Psoas muscle (tissue), 8 donors: Measurements from ENCODE around the gene ITSN1. TPM values are rescaled to one million over a fixed set of nuclear protein-coding genes. Genes with fewer than 3 reads are reported as not detected.
"Not testable (repeated sequence)": the region's sequence is repeated elsewhere in the genome, so short reads cannot be mapped to it uniquely, and the experiment has no call there.

Experiments used
- ATAC-seq, 4 donors: fragments of 200-7000 bp; cut with Tn5 transposase; one replicate each; pipeline ENCODE4 v1.9.1; 2020; ENCODE audit warnings: moderate library complexity in 3 of 4, mild to moderate bottlenecking in 2 of 4
- DNase-seq, 2 donors: peaks; one replicate each; pipeline ENCODE4 v3.0.0-alpha.2; 2020
- H3K27ac ChIP-seq: fragments of 200-600 bp; one replicate; pipeline ENCODE4 v1.8.0; 2022
- H3K27me3 ChIP-seq, 3 donors: fragments of 200-600 bp in 1 of 3; one replicate each; pipeline versions ENCODE4 v1.6.1 to v1.8.0; 2013 to 2022; ENCODE audit warnings: low read length in 2 of 3, mild to moderate bottlenecking in 2 of 3, moderate library complexity in 1 of 3; ENCODE audit not compliant: insufficient read depth in 3 of 3
- H3K36me3 ChIP-seq, 2 donors: fragments of 200-600 bp in 1 of 2; one replicate each; pipeline versions ENCODE4 v1.6.1 to v1.8.0; 2013 to 2022; ENCODE audit warnings: low read depth in 1 of 2, mild to moderate bottlenecking in 1 of 2, moderate library complexity in 1 of 2; ENCODE audit not compliant: insufficient read depth in 1 of 2
- H3K4me1 ChIP-seq: fragments of 200-600 bp; one replicate; pipeline ENCODE4 v1.8.0; 2022
- H3K4me3 ChIP-seq: fragments of 200-600 bp; one replicate; pipeline ENCODE4 v1.8.0; 2022; ENCODE audit warnings: mild to moderate bottlenecking
- H3K9me3 ChIP-seq: fragments of 200-600 bp; one replicate; pipeline ENCODE4 v1.8.0; 2022
- WGBS, 3 donors: extraction: QIAGEN DNeasy Blood & Tissue Kit; methylation state at CpG; one replicate each; pipeline versions ENCODE4 v1.1.6 to v1.1.7; 2013; 5-methylcytosine and 5-hydroxymethylcytosine counted together
- intact Hi-C, 2 donors: fragments of 100-400 bp; cut with DNase I; formaldehyde crosslinking; loops; one replicate each; pipeline versions ENCODE4 v1.11.0 to v1.14.2; 2022
- long read RNA-seq, 2 donors: library from polyadenylated mRNA; unstranded; transcript quantifications; one replicate each; pipeline ENCODE4 v2.0.0, GENCODE V29; 2021
- polyA plus RNA-seq, 3 donors: library from polyadenylated mRNA; stranded (reverse); fragments of 200-250 nt; gene quantifications; one replicate each; pipeline ENCODE4 v1.2.3, GENCODE V29; 2013
- total RNA-seq, 4 donors: library from RNA; stranded (reverse); fragmentation: NEBNext Ultra II Directional in 2 of 4; extraction: Animal tissue kit (Norgen Biotek cat#: 25700) in 2 of 4; gene quantifications; one replicate each; pipeline versions ENCODE4 v1.2.1 to v1.2.4, GENCODE V29; 2021 to 2023
- TF ChIP-seq, protein P1 (sequence below): fragments of 200-600 bp; IDR thresholded peaks from one replicate; pipeline ENCODE4 v1.8.0; 2022; ENCODE audit warnings: antibody characterized with exemption
- donor health status: healthy with polysubstance abuse.
- donor health status: DM: no; HTN: no; CAD: no; lungs with moderate emphysema.
- donor health status: Bipolar disorder and iron deficiency.
- donor health status: healthy.
- donor health status: DM: yes; HTN: yes; CAD: no.
- donor health status: DM: no; HTN: no; CAD: no.
- donor health status: DM: no; HTN: no; CAD: no.
- donor health status: DM: yes; HTN: yes; CAD: no.

ITSN1 gene
- 10 to 100 TPM; 18.1 to 43.8 (median 24.7) TPM for total RNA-seq
- polyA plus RNA-seq, result 10 to 100 TPM in 1 of 3 donors, 1 to 10 TPM in 2; 9.3 to 24.3 (median 9.8) TPM
- long read RNA-seq, donor 1, full-length matches to known transcripts, result 3 of 19 reads
- long read RNA-seq, donor 1, partial matches to known transcripts, result 15 of 19 reads
- long read RNA-seq, donor 1, other reads (novel, unspliced or antisense), result 1 of 19 reads
- long read RNA-seq, donor 2, full-length matches to known transcripts, result 1 of 19 reads
- long read RNA-seq, donor 2, partial matches to known transcripts, result 15 of 19 reads
- long read RNA-seq, donor 2, other reads (novel, unspliced or antisense), result 3 of 19 reads

DNA sequence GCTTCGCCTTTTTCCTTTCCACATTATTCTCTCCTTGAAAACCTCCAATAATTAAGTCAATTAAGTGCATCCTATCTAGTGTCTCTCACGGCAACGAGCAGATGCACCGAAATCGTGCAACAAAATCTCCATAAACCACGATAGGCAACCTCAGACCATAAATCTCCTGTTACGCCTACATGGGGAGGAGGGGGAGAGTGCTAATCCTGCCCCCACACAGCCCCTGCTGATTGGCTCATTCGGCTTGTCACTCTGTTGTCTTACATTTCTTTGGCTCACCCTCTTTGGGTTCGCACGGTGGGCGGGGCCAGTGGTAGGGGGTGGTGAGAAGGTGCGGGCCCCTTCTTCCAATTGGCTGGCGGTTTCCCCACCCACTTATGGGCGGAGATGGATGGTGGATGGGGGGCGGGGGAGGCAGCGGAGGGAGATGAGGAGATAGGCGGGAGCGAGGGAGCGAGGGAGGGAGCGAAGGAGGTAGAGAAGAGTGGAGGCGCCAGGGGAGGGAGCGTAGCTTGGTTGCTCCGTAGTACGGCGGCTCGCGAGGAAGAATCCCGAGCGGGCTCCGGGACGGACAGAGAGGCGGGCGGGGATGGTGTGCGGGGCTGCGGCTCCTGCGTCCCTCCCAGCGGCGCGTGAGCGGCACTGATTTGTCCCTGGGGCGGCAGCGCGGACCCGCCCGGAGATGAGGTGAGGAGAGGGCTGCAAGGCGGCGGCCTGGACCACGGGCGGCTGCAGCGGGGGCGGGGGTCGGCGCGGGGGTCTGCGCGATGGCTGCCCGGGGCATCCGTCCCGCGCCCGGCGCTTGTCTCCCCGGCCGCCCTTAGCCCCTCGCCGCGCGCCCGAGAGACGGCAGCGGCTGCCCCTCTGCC is at the start of gene ITSN1:
Gene ITSN1, plus strand, starts transcription at position 475 of the 869 bp plus-strand sequence. CDS start 76,328 bp downstream, outside the sequence.
- H3K4me3 ChIP-seq, result peak within 1 kb of the TSS; percentile 87
- peak; percentile 100 for DNase-seq
- H3K9me3 ChIP-seq, result no peaks in the 10 kb centered on the region
- peak; percentile 92 to 94 (median 92) for ATAC-seq
- H3K4me1 ChIP-seq, result peaks cover 23% of the 10 kb centered on the region
- no peaks in the 10 kb centered on the region for H3K27me3 ChIP-seq
- H3K27ac ChIP-seq, result peak within 1 kb of the TSS; percentile 79
- intact Hi-C loops, result loop anchor here (5.0 to 10.0 kb wide), 4 partner anchors 113 to 263 kb away; no protein-coding TSS in a partner anchor
- 0% methylated on average over 37 to 71 of the region's 71 CpGs for WGBS, 3 donors
- H3K36me3 ChIP-seq, result peaks cover 0 to 4% of the 10 kb centered on the region in 2 donors
- TF ChIP-seq, protein P1, sequence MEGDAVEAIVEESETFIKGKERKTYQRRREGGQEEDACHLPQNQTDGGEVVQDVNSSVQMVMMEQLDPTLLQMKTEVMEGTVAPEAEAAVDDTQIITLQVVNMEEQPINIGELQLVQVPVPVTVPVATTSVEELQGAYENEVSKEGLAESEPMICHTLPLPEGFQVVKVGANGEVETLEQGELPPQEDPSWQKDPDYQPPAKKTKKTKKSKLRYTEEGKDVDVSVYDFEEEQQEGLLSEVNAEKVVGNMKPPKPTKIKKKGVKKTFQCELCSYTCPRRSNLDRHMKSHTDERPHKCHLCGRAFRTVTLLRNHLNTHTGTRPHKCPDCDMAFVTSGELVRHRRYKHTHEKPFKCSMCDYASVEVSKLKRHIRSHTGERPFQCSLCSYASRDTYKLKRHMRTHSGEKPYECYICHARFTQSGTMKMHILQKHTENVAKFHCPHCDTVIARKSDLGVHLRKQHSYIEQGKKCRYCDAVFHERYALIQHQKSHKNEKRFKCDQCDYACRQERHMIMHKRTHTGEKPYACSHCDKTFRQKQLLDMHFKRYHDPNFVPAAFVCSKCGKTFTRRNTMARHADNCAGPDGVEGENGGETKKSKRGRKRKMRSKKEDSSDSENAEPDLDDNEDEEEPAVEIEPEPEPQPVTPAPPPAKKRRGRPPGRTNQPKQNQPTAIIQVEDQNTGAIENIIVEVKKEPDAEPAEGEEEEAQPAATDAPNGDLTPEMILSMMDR, result no peak

DNA sequence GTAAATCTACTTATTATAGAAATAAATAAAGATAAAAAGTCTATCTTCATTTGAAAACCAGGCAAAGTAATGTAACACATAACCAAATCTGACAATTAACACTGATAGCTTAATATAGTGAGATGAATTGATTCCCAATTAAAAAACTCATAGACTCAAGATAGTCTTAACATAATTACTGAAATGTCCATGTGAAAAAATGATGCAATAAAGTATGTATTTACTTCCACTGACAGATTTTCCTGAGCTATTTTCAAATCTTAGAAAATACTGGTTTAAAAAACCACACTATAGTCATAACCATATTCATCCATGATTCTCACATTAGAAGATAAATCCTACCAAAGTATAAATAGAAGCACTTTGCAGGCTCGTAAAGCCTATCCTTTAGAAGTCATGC is 44.2 kb upstream of the ITSN1 start:
- Histone ChIP-seq H3K4me3 (no peak overlapping the region), H3K9me3 (no peaks in the 10 kb centered on the region), H3K36me3 (peaks cover 3 to 97% of the 10 kb centered on the region in 2 donors), H3K27me3 (no peaks in the 10 kb centered on the region), H3K27ac (no peak overlapping the region), H3K4me1 (no peaks in the 10 kb centered on the region)
- TF ChIP-seq, protein P1, result no peak
- no peak for DNase-seq
- intact Hi-C loops, result no loop called here
- ATAC-seq, result no peak
- 72 to 88% (median 79%) methylated on average over 1 of the region's 1 CpG for WGBS, 3 donors

DNA sequence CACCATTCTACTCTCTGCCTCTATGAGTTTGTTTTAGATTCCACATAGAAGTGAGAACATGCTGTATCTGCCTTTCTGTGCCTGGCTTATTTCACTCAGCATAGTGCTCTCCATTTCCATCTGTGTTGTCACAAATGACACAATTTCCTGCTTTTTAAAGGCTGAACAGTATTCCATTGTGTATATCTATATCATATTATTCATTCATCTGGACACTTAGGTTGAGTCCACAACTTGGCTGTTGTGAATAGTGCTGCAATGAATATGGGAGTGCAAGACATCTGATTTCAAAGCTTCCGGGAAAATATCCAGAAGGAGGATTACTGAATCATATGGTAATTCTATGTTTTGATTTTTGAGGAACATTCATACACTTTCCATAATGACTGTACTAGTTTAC is 33.7 kb upstream of the ITSN1 start:
- H3K27me3 ChIP-seq, result no peaks in the 10 kb centered on the region
- ATAC-seq, result no peak
- H3K4me3 ChIP-seq, result no peak overlapping the region
- H3K4me1 ChIP-seq, result peaks cover 8% of the 10 kb centered on the region
- no peak overlapping the region for H3K27ac ChIP-seq
- no peak for DNase-seq
- 35 to 42% (median 36%) methylated on average over 1 of the region's 1 CpG for WGBS, 3 donors
- H3K9me3 ChIP-seq, result no peaks in the 10 kb centered on the region
- H3K36me3 ChIP-seq, result peaks cover 0 to 59% of the 10 kb centered on the region in 2 donors
- intact Hi-C loops, result loop anchor here in 1 of 2 donors (5.0 to 10.0 kb wide), 3 partner anchors 66 to 774 kb away; partner anchors contain the start of genes GART and SON
- TF ChIP-seq, protein P1, result no peak

DNA sequence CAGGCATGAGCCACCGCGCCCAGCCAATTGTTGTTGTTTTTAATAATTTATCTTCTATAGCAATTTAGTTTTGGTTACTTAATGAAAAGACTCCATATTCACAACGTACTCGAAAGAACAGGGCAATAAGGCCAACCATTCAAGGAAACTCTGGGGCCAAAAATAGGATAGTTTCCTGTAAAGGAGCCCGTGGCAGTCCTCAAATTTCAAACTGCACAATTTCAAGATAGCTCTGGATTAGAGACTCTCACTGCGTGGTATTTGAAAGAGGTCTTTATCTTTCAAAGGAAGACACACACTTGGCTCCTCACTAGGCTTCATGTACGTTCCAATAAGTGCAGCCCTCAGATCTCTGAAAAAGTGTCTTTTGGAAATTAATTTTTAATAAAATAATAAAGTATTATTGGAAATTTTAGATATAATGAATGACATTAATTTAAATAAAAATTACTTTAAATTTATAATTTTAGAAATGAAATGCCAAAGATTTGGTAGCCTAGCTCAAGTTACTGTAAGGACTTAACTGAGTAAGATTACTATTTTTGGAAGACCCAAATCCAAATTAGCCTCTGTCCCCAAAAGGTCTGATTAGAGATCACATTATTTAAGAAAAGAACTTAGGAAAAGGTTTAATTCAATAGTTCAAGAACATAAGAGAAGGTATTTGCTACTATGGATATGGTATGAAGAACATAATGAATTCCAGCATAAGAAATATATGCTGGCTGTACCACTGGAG is 31.1 kb upstream of the ITSN1 start:
- peak in 2 of 4 donors; percentile 65 to 70 for ATAC-seq
- WGBS, 3 donors, result 45 to 51% (median 47%) methylated on average over 7 of the region's 7 CpGs
- Histone ChIP-seq H3K4me3 (peak overlapping the region; percentile 6), H3K9me3 (no peaks in the 10 kb centered on the region), H3K27ac (peak overlapping the region; percentile 63), H3K27me3 (no peaks in the 10 kb centered on the region), H3K36me3 (peaks cover 0 to 70% of the 10 kb centered on the region in 2 donors), H3K4me1 (peaks cover 8% of the 10 kb centered on the region)
- intact Hi-C loops, result no loop called here
- TF ChIP-seq, protein P1, result no peak
- no peak for DNase-seq

DNA sequence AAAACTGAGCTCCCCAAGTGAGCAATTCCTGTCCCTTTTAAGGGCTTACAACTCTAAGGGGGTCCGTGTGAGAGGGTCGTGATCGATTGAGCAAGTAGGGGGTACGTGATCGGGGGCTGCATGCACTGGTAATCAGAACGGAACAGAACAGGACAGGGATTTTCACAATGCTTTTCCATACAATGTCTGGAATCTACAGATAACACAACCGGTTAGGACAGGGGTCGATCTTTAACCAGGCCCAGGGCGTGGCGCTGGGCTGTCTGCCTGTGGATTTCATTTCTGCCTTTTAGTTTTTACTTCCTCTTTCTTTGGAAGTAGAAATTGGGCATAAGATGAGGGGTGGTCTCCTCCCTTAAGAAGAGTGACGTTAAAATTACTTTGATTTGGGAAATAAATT is 24.7 kb upstream of the ITSN1 start:
- H3K36me3 ChIP-seq, result peaks cover 0 to 79% of the 10 kb centered on the region in 2 donors
- H3K4me3 ChIP-seq, intact Hi-C loops, H3K9me3 ChIP-seq, H3K27me3 ChIP-seq, H3K4me1 ChIP-seq, H3K27ac ChIP-seq, ATAC-seq, DNase-seq: not testable (repeated sequence)
- WGBS, 3 donors, result 94 to 98% (median 95%) methylated on average over 11 of the region's 11 CpGs
